Right lobe of liver (tissue), 6 donors: Measurements from ENCODE around the gene DNAH10. TPM values are rescaled to one million over a fixed set of nuclear protein-coding genes. Genes with fewer than 3 reads are reported as not detected.
A peak's percentile ranks its signal among the peaks of the same experiment; 100 is the strongest.

Source experiments
- ATAC-seq, 4 donors: fragments of 200-7000 bp; cut with Tn5 transposase; one replicate each; pipeline ENCODE4 v1.9.1; 2020; ENCODE audit warnings: mild to moderate bottlenecking in 4 of 4, moderate library complexity in 4 of 4
- DNase-seq, 3 donors: peaks; one replicate each; pipeline ENCODE4 v3.0.0-alpha.2; 2020
- H3K27ac ChIP-seq, 3 donors: fragments of 200-600 bp; one replicate each; pipeline ENCODE4 v1.8.0; 2022
- H3K27me3 ChIP-seq, 2 donors: fragments of 200-600 bp; one replicate each; pipeline ENCODE4 v1.8.0; 2022
- H3K36me3 ChIP-seq, 4 donors: fragments of 200-600 bp; sonication (generic) in 1 of 4; one replicate each; pipeline versions ENCODE4 v1.5.1 to v1.8.0; 2017 to 2022; ENCODE audit warnings: control low read depth in 1 of 4
- H3K4me1 ChIP-seq, 4 donors: fragments of 200-600 bp; sonication (generic) in 1 of 4; one replicate each; pipeline versions ENCODE4 v1.5.1 to v1.8.0; 2017 to 2022; ENCODE audit warnings: control low read depth in 1 of 4
- H3K4me3 ChIP-seq, 3 donors: fragments of 200-600 bp; one replicate each; pipeline ENCODE4 v1.8.0; 2022
- H3K9me3 ChIP-seq, 4 donors: fragments of 200-600 bp; sonication (generic) in 1 of 4; one replicate each; pipeline versions ENCODE4 v1.5.1 to v1.8.0; 2017 to 2022; ENCODE audit warnings: control low read depth in 1 of 4
- CTCF ChIP-seq, 4 donors: fragments of 200-600 bp in 3 of 4; fragments of 450-650 bp in 1 of 4; IDR thresholded peaks; one replicate each; pipeline versions ENCODE4 v1.5.1 to v1.8.0; 2016 to 2022; ENCODE audit warnings: antibody characterized with exemption in 4 of 4, mild to moderate bottlenecking in 2 of 4
- POLR2A ChIP-seq: fragments of 450-650 bp; IDR thresholded peaks from one replicate; pipeline ENCODE4 v1.6.1; 2017; ENCODE audit warnings: antibody characterized with exemption, mild to moderate bottlenecking
- WGBS: methylation state at CpG from one replicate; pipeline ENCODE4 v1.1.6; 2018; ENCODE audit warnings: low coverage, low lambda C conversion rate; ENCODE audit not compliant: insufficient coverage; ENCODE audit errors: missing lambda C conversion rate; 5-methylcytosine and 5-hydroxymethylcytosine counted together
- intact Hi-C, 2 donors: fragments of 100-400 bp; cut with DNase I; formaldehyde crosslinking; loops; one replicate each; pipeline versions ENCODE4 v1.11.2 to v1.14.1; 2022
- total RNA-seq, 6 experiments: library from RNA; depleted of rRNA in 2 of 6; stranded (reverse); fragments of >200 nt in 2 of 6; fragmentation: NEBNext Ultra II Directional in 3 of 6; extraction: Animal tissue kit (Norgen Biotek cat#: 25700) in 3 of 6; gene quantifications; one replicate each; pipeline versions ENCODE4 v1.1.0 to v1.2.4, GENCODE V29; 2016 to 2023
- donor health status: DM: no; HTN: yes; CAD: no.
- donor health status: DM: no; HTN: no; CAD: no.
- donor health status: DM: no; HTN: no; CAD: no.
- donor health status: DM: no; HTN: yes; CAD: no.
- donor health status: DM: no; HTN: yes; CAD: no.

The DNAH10 gene
- total RNA-seq, 6 experiments from 2014 or later, result under 0.01 to 0.40 (median 0.16) TPM; not detected in 1

- intact Hi-C loops, result no loop called here
- no peaks in the 10 kb centered on the region for H3K36me3 ChIP-seq
- no peaks in the 10 kb centered on the region for H3K4me1 ChIP-seq
- no peak overlapping the region for H3K4me3 ChIP-seq
- H3K27ac ChIP-seq, result no peak overlapping the region
- DNase-seq (no peak), ATAC-seq (no peak)
- 67% methylated on average over 2 of the region's 7 CpGs for WGBS
- no peak for TF ChIP-seq CTCF (IDR thresholded peaks at IDR 0.05)
- no peak for TF ChIP-seq POLR2A
- no peaks in the 10 kb centered on the region for H3K9me3 ChIP-seq
- no peaks in the 10 kb centered on the region for H3K27me3 ChIP-seq
Measured at GRCh38 chr12:123891011-123891410, 128.9 kb downstream of the DNAH10 start.

GRCh38 chr12:123891516-123892179 is 129.5 kb downstream of the DNAH10 start:
- Histone ChIP-seq H3K4me1 (no peaks in the 10 kb centered on the region), H3K27me3 (no peaks in the 10 kb centered on the region), H3K36me3 (no peaks in the 10 kb centered on the region), H3K27ac (no peak overlapping the region), H3K9me3 (no peaks in the 10 kb centered on the region), H3K4me3 (no peak overlapping the region)
- ATAC-seq, result peak in 1 of 4 donors; percentile 20
- TF ChIP-seq POLR2A, result no peak
- no peak for TF ChIP-seq CTCF (IDR thresholded peaks at IDR 0.05)
- intact Hi-C loops, result no loop called here
- no peak for DNase-seq
- 63% methylated on average over 8 of the region's 15 CpGs for WGBS

DNA sequence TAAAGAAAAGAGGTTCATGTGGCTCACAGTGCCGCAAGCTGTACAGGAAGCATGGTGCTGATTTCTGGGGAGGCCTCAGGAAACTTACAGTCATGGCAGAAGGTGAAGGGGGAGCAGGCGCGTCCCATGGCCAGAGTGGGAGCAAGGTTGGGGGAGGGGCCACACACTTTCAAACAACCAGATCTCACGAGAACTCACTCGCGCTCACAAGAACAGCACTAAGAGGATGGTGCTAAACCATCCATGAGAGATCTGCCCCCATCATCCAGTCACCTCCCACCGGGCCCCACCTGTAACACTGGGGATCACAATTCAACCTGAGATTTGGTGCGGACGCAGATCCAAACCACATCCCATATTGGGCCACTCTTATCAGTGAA is 130.1 kb downstream of the DNAH10 start:
- no peaks in the 10 kb centered on the region for H3K27me3 ChIP-seq
- H3K27ac ChIP-seq, result no peak overlapping the region
- H3K4me1 ChIP-seq, result no peaks in the 10 kb centered on the region
- 90% methylated on average over 3 of the region's 9 CpGs for WGBS
- TF ChIP-seq POLR2A (no peak), CTCF (IDR thresholded peaks at IDR 0.05) (no peak)
- no peaks in the 10 kb centered on the region for H3K36me3 ChIP-seq
- intact Hi-C loops, result no loop called here
- ATAC-seq (no peak), DNase-seq (no peak)
- H3K4me3 ChIP-seq, result no peak overlapping the region
- H3K9me3 ChIP-seq, result no peaks in the 10 kb centered on the region

DNA sequence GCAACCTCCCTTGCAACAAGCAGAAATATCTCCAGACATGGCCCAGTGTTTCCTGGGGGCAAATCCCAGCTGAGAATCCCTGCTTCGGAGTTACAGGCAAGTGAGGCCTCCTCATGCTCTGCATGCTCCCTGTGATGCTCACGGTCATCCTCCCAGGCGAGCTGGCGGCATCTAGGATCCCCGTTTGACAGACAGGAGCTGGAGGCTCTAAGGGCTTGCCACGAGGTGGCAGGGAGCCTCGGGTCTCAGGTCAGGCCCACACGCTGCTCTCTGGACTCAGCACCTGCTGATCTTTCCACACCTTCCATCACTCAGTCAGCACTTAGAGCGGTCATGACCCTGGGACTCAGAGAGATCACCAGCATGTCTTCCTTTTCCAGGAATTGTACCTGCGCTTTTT is 130.8 kb downstream of the DNAH10 start:
- 47% methylated on average over 2 of the region's 10 CpGs for WGBS
- Histone ChIP-seq H3K4me1 (no peaks in the 10 kb centered on the region), H3K27ac (no peak overlapping the region), H3K4me3 (no peak overlapping the region), H3K36me3 (no peaks in the 10 kb centered on the region), H3K9me3 (no peaks in the 10 kb centered on the region), H3K27me3 (no peaks in the 10 kb centered on the region)
- DNase-seq (no peak), ATAC-seq (no peak)
- no peak for TF ChIP-seq CTCF (IDR thresholded peaks at IDR 0.05)
- no peak for TF ChIP-seq POLR2A
- intact Hi-C loops, result no loop called here
